BLaER1 treated with 17β-estradiol and CSF1 and Interleukin-3, amounts not matched to agents 10 nM and 100 nM (cell line): ENCODE measurements around the gene GRIN2A.

Experiments
- H3K27ac ChIP-seq, 11 experiments: shearing (Covaris generic); formaldehyde crosslinking; 2 replicates each; pipeline ENCODE4 v1.8.1; 2022
- H3K27me3 ChIP-seq, 11 experiments: shearing (Covaris generic); formaldehyde crosslinking; 2 replicates each; pipeline ENCODE4 v1.8.1; 2022
- H3K36me3 ChIP-seq, 11 experiments: shearing (Covaris generic); formaldehyde crosslinking; 2 replicates each; pipeline ENCODE4 v1.8.1; 2022
- H3K4me1 ChIP-seq, 10 experiments: shearing (Covaris generic); formaldehyde crosslinking; 2 replicates each; pipeline ENCODE4 v1.8.1; 2022
- H3K4me2 ChIP-seq, 11 experiments: shearing (Covaris generic); formaldehyde crosslinking; 2 replicates each; pipeline ENCODE4 v1.8.1; 2022
- H3K4me3 ChIP-seq, 10 experiments: shearing (Covaris generic); formaldehyde crosslinking; 2 replicates each; pipeline ENCODE4 v1.8.1; 2022
- H3K9ac ChIP-seq, 11 experiments: shearing (Covaris generic); formaldehyde crosslinking; 2 replicates each; pipeline ENCODE4 v1.8.1; 2022
- H3K9me3 ChIP-seq, 11 experiments: shearing (Covaris generic); formaldehyde crosslinking; replicated peaks in 1 of 11; 2 replicates each; pipeline ENCODE4 v1.8.1; 2022
- H4K20me1 ChIP-seq, 11 experiments: shearing (Covaris generic); formaldehyde crosslinking; 2 replicates each; pipeline ENCODE4 v1.8.1; 2022
- Cebpa-rat ChIP-seq, 11 experiments: shearing (Covaris generic); IDR thresholded peaks; 2 replicates each; pipeline ENCODE4 v1.8.1; 2022

The GRIN2A gene

GRCh38 chr16:10154389-10154788 is 27.8 kb downstream of the GRIN2A start:
- Histone ChIP-seq H3K36me3 (no peaks in the 10 kb centered on the region), H3K27me3 (no peaks in the 10 kb centered on the region), H4K20me1 (no peaks in the 10 kb centered on the region), H3K9ac (no peak overlapping the region), H3K4me3 (no peak overlapping the region), H3K4me2 (no peak overlapping the region), H3K27ac (no peak overlapping the region), H3K9me3 (peaks cover 5 to 22% (median 11%) of the 10 kb centered on the region in 11 experiments; a peak in 14 of 22 replicates), H3K4me1 (peaks cover 0 to 28% (median 16%) of the 10 kb centered on the region in 10 experiments; a peak in 13 of 20 replicates)
- no peak for TF ChIP-seq Cebpa-rat (IDR thresholded peaks at IDR 0.05)

GRCh38 chr16:10153985-10154384 is 28.2 kb downstream of the GRIN2A start:
- Histone ChIP-seq H3K9me3 (peaks cover 5 to 22% (median 11%) of the 10 kb centered on the region in 11 experiments; a peak in 14 of 22 replicates), H3K36me3 (no peaks in the 10 kb centered on the region), H3K27ac (no peak overlapping the region), H4K20me1 (no peaks in the 10 kb centered on the region), H3K9ac (no peak overlapping the region), H3K4me2 (no peak overlapping the region), H3K4me3 (no peak overlapping the region), H3K27me3 (no peaks in the 10 kb centered on the region), H3K4me1 (peaks cover 0 to 28% (median 16%) of the 10 kb centered on the region in 10 experiments; a peak in 13 of 20 replicates)
- TF ChIP-seq Cebpa-rat (IDR thresholded peaks at IDR 0.05) = no peak

GRCh38 chr16:10151718-10152117 is 30.5 kb downstream of the GRIN2A start:
- no peak overlapping the region for H3K27ac ChIP-seq
- H3K27me3 ChIP-seq = no peaks in the 10 kb centered on the region
- no peaks in the 10 kb centered on the region for H3K36me3 ChIP-seq
- no peaks in the 10 kb centered on the region for H4K20me1 ChIP-seq
- peak overlapping the region in 3 of 11 experiments; percentile 42 to 68 (median 52); a peak in 3 of 22 replicates for H3K4me2 ChIP-seq
- peaks cover 0 to 28% (median 16%) of the 10 kb centered on the region in 10 experiments; a peak in 13 of 20 replicates for H3K4me1 ChIP-seq
- peaks cover 5 to 15% (median 10%) of the 10 kb centered on the region in 11 experiments; a peak in 14 of 22 replicates for H3K9me3 ChIP-seq
- H3K9ac ChIP-seq = no peak overlapping the region
- TF ChIP-seq Cebpa-rat (IDR thresholded peaks at IDR 0.05) = no peak
- H3K4me3 ChIP-seq = no peak overlapping the region

- Histone ChIP-seq H3K27me3 (no peaks in the 10 kb centered on the region), H3K36me3 (no peaks in the 10 kb centered on the region), H3K9me3 (peaks cover under 1 to 9% (median 6%) of the 10 kb centered on the region in 11 experiments; a peak in 12 of 22 replicates), H3K27ac (no peak overlapping the region), H3K9ac (no peak overlapping the region), H3K4me1 (peaks cover 0 to 28% (median 16%) of the 10 kb centered on the region in 10 experiments; a peak in 13 of 20 replicates), H3K4me2 (peak overlapping the region in 8 of 11 experiments; percentile 1 to 68 (median 44); a peak in 13 of 22 replicates), H3K4me3 (no peak overlapping the region), H4K20me1 (no peaks in the 10 kb centered on the region)
- no peak for TF ChIP-seq Cebpa-rat (IDR thresholded peaks at IDR 0.05)
These were observed 31.3 kb downstream of the GRIN2A start for GRCh38 chr16:10150906-10151305.

- TF ChIP-seq Cebpa-rat (IDR thresholded peaks at IDR 0.05) = no peak
- Histone ChIP-seq H3K9me3 (no peaks in the 10 kb centered on the region), H3K4me3 (no peak overlapping the region), H4K20me1 (no peaks in the 10 kb centered on the region), H3K4me1 (peaks cover 0 to 9% (median 8%) of the 10 kb centered on the region in 10 experiments; a peak in 12 of 20 replicates), H3K27ac (no peak overlapping the region), H3K4me2 (no peak overlapping the region), H3K36me3 (no peaks in the 10 kb centered on the region), H3K9ac (no peak overlapping the region), H3K27me3 (no peaks in the 10 kb centered on the region)
These were observed 36.6 kb downstream of the GRIN2A start for GRCh38 chr16:10145542-10146035.

GRCh38 chr16:10141671-10142070 is 40.6 kb downstream of the GRIN2A start:
- Histone ChIP-seq H3K4me1 (peaks cover 0 to 3% (median 0%) of the 10 kb centered on the region in 10 experiments; a peak in 1 of 20 replicates), H3K4me3 (no peak overlapping the region)

GRCh38 chr16:10138881-10139280 is 43.3 kb downstream of the GRIN2A start:
- Histone ChIP-seq H3K4me3 (no peak overlapping the region), H3K4me2 (no peak overlapping the region), H3K9me3 (no peaks in the 10 kb centered on the region), H4K20me1 (no peaks in the 10 kb centered on the region), H3K27me3 (no peaks in the 10 kb centered on the region), H3K36me3 (no peaks in the 10 kb centered on the region), H3K4me1 (peaks cover 0 to 3% (median 0%) of the 10 kb centered on the region in 10 experiments; a peak in 1 of 20 replicates), H3K9ac (no peak overlapping the region), H3K27ac (no peak overlapping the region)
- TF ChIP-seq Cebpa-rat (IDR thresholded peaks at IDR 0.05) = no peak

More at GRCh38 chr16:10141671-10142070, 40.6 kb downstream of the GRIN2A start:
- no peak overlapping the region for H3K9ac ChIP-seq
- no peak overlapping the region for H3K27ac ChIP-seq
- H3K4me2 ChIP-seq = 0 out of 22 replicates have a peak overlapping the region, but pooled peaks of 1 of the 11 experiments have one; percentile 21
- TF ChIP-seq Cebpa-rat (IDR thresholded peaks at IDR 0.05) = no peak
- no peaks in the 10 kb centered on the region for H3K27me3 ChIP-seq
- H3K9me3 ChIP-seq = no peaks in the 10 kb centered on the region
- no peaks in the 10 kb centered on the region for H3K36me3 ChIP-seq
- no peaks in the 10 kb centered on the region for H4K20me1 ChIP-seq

- no peaks in the 10 kb centered on the region for H3K27me3 ChIP-seq
- H3K9me3 ChIP-seq = 0 out of 22 replicates have a peak, but pooled peaks cover 0 to 6% (median 0%) of the 10 kb centered on the region in 11 experiments
- no peaks in the 10 kb centered on the region for H3K36me3 ChIP-seq
- peaks cover 0 to 2% (median 0%) of the 10 kb centered on the region in 10 experiments; a peak in 1 of 20 replicates for H3K4me1 ChIP-seq
- no peaks in the 10 kb centered on the region for H4K20me1 ChIP-seq
- no peak for TF ChIP-seq Cebpa-rat (IDR thresholded peaks at IDR 0.05)
- H3K9ac ChIP-seq = no peak overlapping the region
- H3K4me2 ChIP-seq = no peak overlapping the region
- no peak overlapping the region for H3K27ac ChIP-seq
- H3K4me3 ChIP-seq = no peak overlapping the region
These were observed 44.9 kb downstream of the GRIN2A start for GRCh38 chr16:10137341-10137740.

GRCh38 chr16:10136916-10137315 is 45.3 kb downstream of the GRIN2A start:
- H3K9me3 ChIP-seq = 0 out of 22 replicates have a peak, but pooled peaks cover 0 to 6% (median 0%) of the 10 kb centered on the region in 11 experiments

GRCh38 chr16:10130538-10130937 is 51.7 kb downstream of the GRIN2A start:
- Histone ChIP-seq H3K27me3 (no peaks in the 10 kb centered on the region), H3K4me1 (no peaks in the 10 kb centered on the region), H3K9me3 (0 out of 22 replicates have a peak, but pooled peaks cover 0 to 6% (median 0%) of the 10 kb centered on the region in 11 experiments), H3K27ac (no peak overlapping the region), H4K20me1 (no peaks in the 10 kb centered on the region), H3K36me3 (no peaks in the 10 kb centered on the region), H3K4me2 (no peak overlapping the region), H3K9ac (no peak overlapping the region), H3K4me3 (no peak overlapping the region)
- TF ChIP-seq Cebpa-rat (IDR thresholded peaks at IDR 0.05) = no peak

More at GRCh38 chr16:10136916-10137315, 45.3 kb downstream of the GRIN2A start:
- no peak overlapping the region for H3K9ac ChIP-seq
- no peaks in the 10 kb centered on the region for H3K4me1 ChIP-seq
- no peak for TF ChIP-seq Cebpa-rat (IDR thresholded peaks at IDR 0.05)
- no peak overlapping the region for H3K27ac ChIP-seq
- H3K4me2 ChIP-seq = no peak overlapping the region
- H3K4me3 ChIP-seq = no peak overlapping the region
- H3K36me3 ChIP-seq = no peaks in the 10 kb centered on the region
- H4K20me1 ChIP-seq = no peaks in the 10 kb centered on the region
- H3K27me3 ChIP-seq = no peaks in the 10 kb centered on the region
